Endothelial cell (in vitro differentiated cells): ENCODE results near the gene TLR6. TPM values are rescaled to one million over a fixed set of nuclear protein-coding genes. Genes with fewer than 3 reads are reported as not detected.
"Not testable (repeated sequence)": the region's sequence is repeated elsewhere in the genome, so short reads cannot be mapped to it uniquely, and the experiment has no call there.

Experiments
- DNase-seq: peaks from one replicate; pipeline ENCODE4 v3.0.0; 2021; ENCODE audit warnings: low spot score
- H3K27ac Mint-ChIP-seq: one replicate; pipeline ENCODE4 v1.8.0; 2021; ENCODE audit warnings: mixed read lengths, inconsistent platforms; ENCODE audit not compliant: unreplicated experiment
- H3K27me3 Mint-ChIP-seq: one replicate; pipeline ENCODE4 v1.8.0; 2021; ENCODE audit warnings: mild to moderate bottlenecking, moderate library complexity, mixed read lengths, inconsistent platforms; ENCODE audit not compliant: unreplicated experiment
- H3K36me3 Mint-ChIP-seq: one replicate; pipeline ENCODE4 v1.8.0; 2021; ENCODE audit warnings: mild to moderate bottlenecking, low read depth, mixed read lengths, inconsistent platforms; ENCODE audit not compliant: unreplicated experiment
- H3K4me1 Mint-ChIP-seq: one replicate; pipeline ENCODE4 v1.8.0; 2021; ENCODE audit warnings: mild to moderate bottlenecking, mixed read lengths, inconsistent platforms; ENCODE audit not compliant: unreplicated experiment
- H3K4me3 Mint-ChIP-seq: one replicate; pipeline ENCODE4 v1.8.0; 2021; ENCODE audit warnings: mild to moderate bottlenecking, mixed read lengths, inconsistent platforms; ENCODE audit not compliant: unreplicated experiment
- H3K9me3 Mint-ChIP-seq: one replicate; pipeline ENCODE4 v1.8.0; 2021; ENCODE audit warnings: mixed read lengths, inconsistent platforms; ENCODE audit not compliant: unreplicated experiment
- total RNA-seq: library from RNA; stranded (reverse); fragmentation: NEBNext Ultra II Directional; extraction: Animal tissue kit (Norgen Biotek cat#: 25700); gene quantifications from one replicate; pipeline ENCODE4 v1.2.1, GENCODE V29; 2021; ENCODE audit not compliant: unreplicated experiment
- TF ChIP-seq, protein P1 (sequence below): fragments of 200-600 bp; sonication (generic); IDR thresholded peaks from one replicate; pipeline ENCODE4 v1.5.0; 2021; ENCODE audit warnings: antibody characterized with exemption; ENCODE audit not compliant: unreplicated experiment

The TLR6 gene
- total RNA-seq, 1 donor from 2014 or later: 0.85 TPM

DNA sequence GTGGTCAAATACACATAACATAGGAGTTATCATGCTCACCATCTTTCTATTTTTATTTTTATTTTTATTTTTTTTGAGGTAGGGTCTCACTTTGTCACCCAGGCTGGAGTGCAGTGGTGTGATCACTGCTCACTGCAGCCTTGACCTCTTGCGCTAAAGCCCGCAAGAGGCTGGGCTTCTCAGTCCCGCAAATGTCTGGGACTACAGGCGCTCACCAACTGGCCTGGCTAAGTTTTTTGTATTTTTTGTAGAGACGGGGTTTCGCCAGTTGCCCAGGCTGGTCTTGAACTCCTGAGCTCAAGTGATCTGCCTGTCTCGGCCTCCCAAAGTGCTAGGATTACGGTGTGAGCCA lies 73.5 kb downstream of the TLR6 start:
- DNase-seq: no peak
- Mint-ChIP-seq H3K9me3 (no peaks in the 10 kb centered on the region), H3K27ac (no peak overlapping the region), H3K36me3 (no peaks in the 10 kb centered on the region), H3K4me3 (no peak overlapping the region), H3K27me3 (peaks cover 3% of the 10 kb centered on the region), H3K4me1 (no peaks in the 10 kb centered on the region)
- TF ChIP-seq, protein P1, sequence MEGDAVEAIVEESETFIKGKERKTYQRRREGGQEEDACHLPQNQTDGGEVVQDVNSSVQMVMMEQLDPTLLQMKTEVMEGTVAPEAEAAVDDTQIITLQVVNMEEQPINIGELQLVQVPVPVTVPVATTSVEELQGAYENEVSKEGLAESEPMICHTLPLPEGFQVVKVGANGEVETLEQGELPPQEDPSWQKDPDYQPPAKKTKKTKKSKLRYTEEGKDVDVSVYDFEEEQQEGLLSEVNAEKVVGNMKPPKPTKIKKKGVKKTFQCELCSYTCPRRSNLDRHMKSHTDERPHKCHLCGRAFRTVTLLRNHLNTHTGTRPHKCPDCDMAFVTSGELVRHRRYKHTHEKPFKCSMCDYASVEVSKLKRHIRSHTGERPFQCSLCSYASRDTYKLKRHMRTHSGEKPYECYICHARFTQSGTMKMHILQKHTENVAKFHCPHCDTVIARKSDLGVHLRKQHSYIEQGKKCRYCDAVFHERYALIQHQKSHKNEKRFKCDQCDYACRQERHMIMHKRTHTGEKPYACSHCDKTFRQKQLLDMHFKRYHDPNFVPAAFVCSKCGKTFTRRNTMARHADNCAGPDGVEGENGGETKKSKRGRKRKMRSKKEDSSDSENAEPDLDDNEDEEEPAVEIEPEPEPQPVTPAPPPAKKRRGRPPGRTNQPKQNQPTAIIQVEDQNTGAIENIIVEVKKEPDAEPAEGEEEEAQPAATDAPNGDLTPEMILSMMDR: no peak

DNA sequence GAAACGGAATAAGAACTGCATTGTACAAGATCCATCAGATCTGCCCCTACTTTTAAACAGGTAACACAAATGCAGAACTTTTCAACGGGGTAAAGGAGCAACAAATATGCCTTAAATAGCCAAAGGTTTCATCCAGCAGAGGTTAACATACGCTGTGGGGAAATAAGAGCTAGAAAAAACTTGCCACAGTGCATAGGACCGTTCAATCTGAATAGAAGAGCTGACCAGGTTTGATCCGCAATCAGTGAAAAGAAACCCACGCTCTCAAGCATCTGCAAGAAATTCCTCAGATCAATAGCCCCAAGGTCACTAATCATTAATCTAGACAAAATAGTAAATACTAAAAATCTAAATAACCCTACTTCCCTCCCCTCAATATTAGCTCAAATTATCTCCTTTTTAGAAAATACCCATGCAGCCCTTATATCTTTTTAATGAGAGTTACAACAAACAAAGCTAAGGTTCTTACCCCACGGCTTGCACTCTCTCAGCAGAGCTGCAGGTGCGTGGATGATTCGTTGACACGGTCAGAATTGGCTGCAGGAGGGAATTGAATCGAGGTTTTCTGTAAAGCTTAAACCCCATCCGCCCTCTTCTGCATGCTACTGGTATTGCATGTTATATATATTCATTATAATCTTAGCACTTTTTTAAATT lies 74.0 kb downstream of the TLR6 start, which contains the start of gene TLR10:
TSS of gene TLR10 (minus strand) at position 539 of the 657 bp plus-strand sequence. CDS start 7,400 bp downstream, outside the sequence.
- no peaks in the 10 kb centered on the region for H3K9me3 Mint-ChIP-seq
- no peaks in the 10 kb centered on the region for H3K36me3 Mint-ChIP-seq
- TF ChIP-seq, protein P1: peak; percentile 80
- no peaks in the 10 kb centered on the region for H3K4me1 Mint-ChIP-seq
- DNase-seq: peak; percentile 26
- H3K27me3 Mint-ChIP-seq: peaks cover 1% of the 10 kb centered on the region
- H3K27ac Mint-ChIP-seq: no peak within 1 kb of the TSS
- H3K4me3 Mint-ChIP-seq: no peak within 1 kb of the TSS

DNA sequence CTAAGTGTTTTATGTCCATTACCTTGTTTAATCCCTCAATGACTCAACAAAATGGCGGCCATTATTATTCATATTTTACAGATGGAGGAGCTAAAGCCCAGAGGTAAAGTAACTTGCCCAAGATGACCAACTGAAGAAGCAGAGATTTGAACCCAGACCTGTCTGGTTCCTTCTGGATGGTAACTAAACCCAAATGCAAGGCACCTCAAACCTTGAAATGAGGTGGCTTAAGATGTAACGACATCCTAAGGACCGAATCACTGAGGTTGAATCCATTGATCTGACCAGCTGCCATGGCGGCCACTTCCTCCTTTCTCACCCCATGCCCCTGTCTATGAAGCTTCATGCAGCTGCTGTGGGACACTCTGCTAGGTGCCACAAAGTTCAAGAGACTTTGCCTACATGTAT lies 74.8 kb downstream of the TLR6 start:
- Mint-ChIP-seq H3K27ac (no peak overlapping the region), H3K4me3 (no peak overlapping the region), H3K9me3 (no peaks in the 10 kb centered on the region), H3K4me1 (no peaks in the 10 kb centered on the region), H3K36me3 (no peaks in the 10 kb centered on the region), H3K27me3 (peaks cover 1% of the 10 kb centered on the region)
- DNase-seq: no peak
- TF ChIP-seq, protein P1: no peak

DNA sequence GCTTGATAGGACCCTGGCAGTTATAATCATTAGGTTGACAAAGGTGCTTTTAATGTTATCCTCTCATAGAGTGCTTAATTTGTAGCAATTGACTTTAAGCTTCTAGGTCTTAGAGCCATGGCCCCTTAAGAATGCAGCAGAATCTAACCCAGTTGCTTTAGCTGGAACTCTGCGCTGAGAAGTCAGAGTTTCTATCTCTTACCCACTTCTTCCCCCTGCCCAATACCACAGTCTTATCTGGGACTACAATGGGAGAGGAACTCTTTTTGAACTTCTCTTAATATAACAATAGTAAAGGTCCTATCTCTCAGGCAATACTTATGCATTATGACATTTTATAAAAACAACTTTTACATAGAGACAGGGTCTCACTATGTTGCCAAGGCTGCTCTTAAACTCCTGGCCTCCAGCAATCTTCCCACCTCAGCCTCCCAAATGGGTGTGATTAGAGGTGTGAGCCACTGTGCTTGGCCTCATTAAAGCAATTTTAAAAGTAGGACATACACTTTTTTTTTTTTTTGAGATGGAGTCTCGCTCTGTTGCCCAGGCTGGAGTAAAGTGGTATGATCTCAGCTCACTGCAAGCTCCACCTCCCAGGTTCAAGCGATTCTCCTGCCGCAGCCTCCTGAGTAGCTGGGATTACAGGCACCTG lies 75.7 kb downstream of the TLR6 start:
- TF ChIP-seq, protein P1: no peak
- Mint-ChIP-seq H3K4me3 (no peak overlapping the region), H3K36me3 (no peaks in the 10 kb centered on the region), H3K9me3 (no peaks in the 10 kb centered on the region), H3K27ac (no peak overlapping the region), H3K27me3 (peaks cover 1% of the 10 kb centered on the region), H3K4me1 (no peaks in the 10 kb centered on the region)
- no peak for DNase-seq

DNA sequence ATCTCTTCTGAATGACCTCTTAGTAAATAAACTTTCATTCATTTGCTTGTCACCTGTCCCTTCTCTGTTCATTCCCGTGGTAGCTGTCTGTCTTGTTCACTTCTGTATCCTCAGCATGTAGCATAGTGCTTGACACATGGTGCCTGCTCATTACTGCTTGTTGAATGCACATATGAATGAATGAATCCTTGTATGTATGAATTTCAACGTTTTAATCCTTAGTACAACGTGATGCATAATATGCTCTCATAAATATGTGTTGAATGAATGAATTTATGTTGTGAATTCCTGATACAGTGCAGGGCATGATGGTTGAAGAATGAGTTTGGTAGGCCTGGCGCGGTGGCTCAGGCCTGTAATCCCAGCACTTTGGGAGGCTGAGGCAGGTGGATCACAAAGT lies 76.8 kb downstream of the TLR6 start:
- Mint-ChIP-seq H3K4me3 (no peak overlapping the region), H3K9me3 (no peaks in the 10 kb centered on the region), H3K27me3 (peaks cover 1% of the 10 kb centered on the region), H3K36me3 (no peaks in the 10 kb centered on the region), H3K27ac (no peak overlapping the region), H3K4me1 (no peaks in the 10 kb centered on the region)
- TF ChIP-seq, protein P1: no peak
- no peak for DNase-seq

DNA sequence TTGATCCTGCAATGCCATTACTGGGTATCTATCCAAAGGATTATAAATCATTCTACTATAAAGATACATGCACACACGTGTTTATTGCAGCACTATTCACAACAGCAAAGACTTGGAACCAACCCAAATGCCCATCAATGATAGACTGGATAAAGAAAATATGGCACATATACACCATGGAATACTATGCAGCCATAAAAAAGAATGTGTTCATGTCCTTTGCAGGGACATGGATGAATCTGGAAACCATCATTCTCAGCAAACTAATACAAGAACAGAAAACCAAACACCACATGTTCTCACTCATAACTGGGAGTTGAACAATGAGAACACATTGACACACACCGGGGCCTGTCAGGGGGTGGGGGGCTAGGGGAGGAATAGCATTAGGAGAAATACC lies 78.7 kb downstream of the TLR6 start:
- not testable (repeated sequence) for H3K9me3 Mint-ChIP-seq, H3K4me3 Mint-ChIP-seq, H3K27ac Mint-ChIP-seq, DNase-seq, H3K4me1 Mint-ChIP-seq, H3K27me3 Mint-ChIP-seq, H3K36me3 Mint-ChIP-seq
